HepG2 (cell line): Measurements from ENCODE around the gene ZNF548. TPM values are rescaled to one million over a fixed set of nuclear protein-coding genes. Genes with fewer than 3 reads are reported as not detected.

Experiments used
- BORCS8-MEF2B ChIP-seq: sonication (generic); formaldehyde crosslinking; IDR thresholded peaks from 2 replicates; pipeline ENCODE4 v1.8.0; 2022; ENCODE audit warnings: mild to moderate bottlenecking, missing genetic modification reagents
- CERS6 ChIP-seq: sonication (generic); formaldehyde crosslinking; IDR thresholded peaks from 2 replicates; pipeline ENCODE4 v1.5.0; 2020; ENCODE audit warnings: missing genetic modification reagents
- GATAD2A ChIP-seq: IDR thresholded peaks from 2 replicates; pipeline ENCODE4 v1.6.1; 2016
- GPBP1L1 ChIP-seq: sonication (generic); formaldehyde crosslinking; IDR thresholded peaks from 2 replicates; pipeline ENCODE4 v1.5.0; 2020; ENCODE audit warnings: mild to moderate bottlenecking, missing genetic modification reagents
- MAX ChIP-seq: IDR thresholded peaks from 2 replicates; pipeline ENCODE4 v1.6.1; 2012; ENCODE audit warnings: inconsistent platforms
- POLR2AphosphoS2 ChIP-seq: IDR thresholded peaks from 2 replicates; pipeline ENCODE4 v1.6.1; 2011; ENCODE audit warnings: low read depth, low read length, improper control_type of control experiment
- PRDM4 ChIP-seq: sonication (generic); formaldehyde crosslinking; IDR thresholded peaks from 2 replicates; pipeline ENCODE4 v1.9.0; 2021; ENCODE audit warnings: missing genetic modification reagents, borderline replicate concordance
- SP2 ChIP-seq: sonication (generic); formaldehyde crosslinking; IDR thresholded peaks from 2 replicates; pipeline ENCODE4 v1.5.1; 2020; ENCODE audit warnings: mild to moderate bottlenecking, missing genetic modification reagents
- TARDBP ChIP-seq: sonication (generic); formaldehyde crosslinking; IDR thresholded peaks from 2 replicates; pipeline ENCODE4 v1.8.0; 2022; ENCODE audit warnings: mild to moderate bottlenecking, missing genetic modification reagents
- ZBTB20 ChIP-seq: sonication (generic); formaldehyde crosslinking; IDR thresholded peaks from 2 replicates; pipeline ENCODE4 v1.8.1; 2023; ENCODE audit warnings: missing genetic modification reagents, low read depth, mild to moderate bottlenecking, borderline replicate concordance
- ZNF280B ChIP-seq: sonication (generic); formaldehyde crosslinking; IDR thresholded peaks from 2 replicates; pipeline ENCODE4 v1.5.0; 2020; ENCODE audit warnings: missing genetic modification reagents, mild to moderate bottlenecking, borderline replicate concordance
- ZNF318 ChIP-seq: sonication (generic); formaldehyde crosslinking; IDR thresholded peaks from 2 replicates; pipeline ENCODE4 v1.4.0; 2020; ENCODE audit warnings: mild to moderate bottlenecking, missing genetic modification reagents
- polyA plus RNA-seq, 8 experiments: library from polyadenylated mRNA; depleted of rRNA in 3 of 8; stranded (reverse) in 7 of 8; unstranded in 1 of 8; fragments of >200 nt; fragmentation: Illumina TruSeq in 4 of 8; extraction: Trizol in 4 of 8; gene quantifications; 2 replicates each; pipeline versions ENCODE4 v1.2.1 to v1.2.3, GENCODE V29; 2011 to 2016; ENCODE audit warnings: low read depth in 4 of 8, missing spikeins in 1 of 8, mixed read lengths in 1 of 8; ENCODE audit not compliant: insufficient read depth in 1 of 8
- total RNA-seq, 5 experiments: library from RNA; depleted of rRNA; stranded (reverse); fragments of >200 nt; fragmentation: Illumina TruSeq; extraction: Trizol; gene quantifications; 2 replicates each; pipeline ENCODE4 v1.2.3, GENCODE V29; 2016; ENCODE audit warnings: low read depth in 1 of 5

The ZNF548 gene
- total and polyA plus RNA-seq, 2 of the 13 experiments (the other 11 are each of a cell fraction or from before 2014, with no cell fraction given), result 19.6 to 24.9 TPM

- TF ChIP-seq ZNF318 (CRISPR knock-in tag) (no peak; the same call in 1 of the 2 replicates), GPBP1L1 (CRISPR knock-in tag) (no peak), GATAD2A (CRISPR knock-in tag) (0 out of 2 replicates have a peak, but pooled peaks have one; percentile 9), BORCS8-MEF2B (peak; percentile 65; the same call in 1 of the 2 replicates), MAX (peak; percentile 84), ZNF280B (CRISPR knock-in tag) (peak; percentile 15; the same call in 1 of the 2 replicates), CERS6 (CRISPR knock-in tag) (no peak), TARDBP (CRISPR knock-in tag) (no peak), POLR2AphosphoS2 (no peak), SP2 (peak; percentile 82), ZBTB20 (CRISPR knock-in tag) (no peak), PRDM4 (CRISPR knock-in tag) (no peak)
Observed at GRCh38 chr19:57350877-57351805, 38.5 kb upstream of the ZNF548 start, which contains the start of gene ZNF304 (continued).
